ENCODE measurements around the gene DNAH17.

The DNAH17 gene

GRCh38 chr17:78448356-78448993 lies 128.7 kb downstream of the DNAH17 start:
- DNase-seq (ENCODE audit: low spot score): no peak

DNA sequence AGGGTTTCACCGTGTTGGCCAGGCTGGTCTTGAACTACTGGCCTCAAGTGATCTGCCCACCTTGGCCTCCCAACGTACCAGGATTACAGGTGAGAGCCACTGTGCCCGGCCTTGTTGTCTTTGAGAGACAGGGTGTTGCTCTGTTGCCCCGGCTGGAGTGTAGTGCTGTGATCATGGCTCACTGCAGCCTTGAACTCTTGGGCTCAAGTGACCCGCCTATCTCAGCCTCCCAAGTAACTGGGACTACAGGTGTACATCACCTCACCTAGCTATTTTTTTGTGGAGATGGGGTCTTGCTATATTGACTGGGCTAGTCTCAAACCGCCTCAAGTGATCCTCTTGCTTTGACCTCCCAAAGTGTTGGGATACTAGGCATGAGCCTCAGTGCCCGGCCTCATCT lies 130.4 kb downstream of the DNAH17 start:
- no peak for DNase-seq (ENCODE audit: low spot score)

DNA sequence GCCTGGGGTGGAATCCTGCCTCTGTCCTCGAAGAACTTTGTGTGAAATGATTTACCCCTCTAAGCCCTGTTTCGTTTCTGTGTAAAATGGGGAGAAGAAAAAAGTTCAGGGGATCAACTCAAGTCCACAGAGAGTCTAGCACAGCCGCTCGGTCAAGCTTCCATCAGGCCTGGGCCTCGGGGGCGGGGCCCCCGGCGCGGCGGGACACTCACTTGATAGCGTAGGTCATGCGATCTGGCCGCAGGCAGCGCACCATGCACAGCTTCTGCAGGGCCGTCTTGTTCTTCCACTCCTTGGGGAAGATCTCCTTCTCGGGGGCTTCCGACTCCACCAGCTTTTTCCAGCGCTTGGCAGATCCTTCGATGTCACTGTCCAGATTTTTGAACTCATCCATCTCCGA lies 132.8 kb downstream of the DNAH17 start:
- no peak for DNase-seq (ENCODE audit: low spot score)

GRCh38 chr17:78442648-78443218 lies 134.5 kb downstream of the DNAH17 start:
- DNase-seq (ENCODE audit: low spot score): no peak

DNA sequence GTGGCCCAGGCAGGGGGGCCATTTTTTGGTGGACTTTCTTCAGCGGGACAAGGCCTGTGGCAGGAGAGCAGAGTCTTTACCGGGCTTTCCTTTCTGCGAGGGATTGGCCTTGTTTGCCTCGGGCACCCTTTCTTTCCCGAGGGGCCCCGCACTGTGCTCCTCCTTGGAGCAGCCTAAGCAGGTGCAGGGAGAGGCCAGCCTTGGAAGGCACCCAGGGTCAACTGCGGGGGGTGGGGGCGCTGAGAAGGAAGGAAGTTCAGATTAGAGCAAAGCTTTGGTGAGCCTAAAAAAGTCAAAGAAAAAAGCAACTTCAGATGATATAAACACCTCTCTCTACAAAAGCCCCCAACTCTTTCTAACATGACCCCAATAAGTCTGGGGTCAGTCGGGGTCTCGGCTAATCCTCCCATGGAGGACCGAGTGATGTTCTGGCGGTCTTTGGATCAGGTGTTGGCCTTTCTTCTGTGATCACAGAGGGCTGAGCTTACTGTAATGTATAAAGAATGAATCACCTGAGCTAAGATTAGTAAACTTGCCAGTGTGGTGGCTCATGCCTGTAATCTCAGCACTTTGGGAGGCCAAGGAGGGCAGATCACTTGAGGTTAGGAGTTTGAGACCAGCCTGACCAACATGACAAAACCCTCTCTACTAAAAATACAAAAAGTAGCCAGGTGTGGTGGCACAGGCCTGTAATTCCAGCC lies 135.8 kb downstream of the DNAH17 start:
- DNase-seq (ENCODE audit: low spot score): no peak

- no peak for DNase-seq (ENCODE audit: low spot score)
Observed at GRCh38 chr17:78438694-78439325, 138.4 kb downstream of the DNAH17 start.

DNA sequence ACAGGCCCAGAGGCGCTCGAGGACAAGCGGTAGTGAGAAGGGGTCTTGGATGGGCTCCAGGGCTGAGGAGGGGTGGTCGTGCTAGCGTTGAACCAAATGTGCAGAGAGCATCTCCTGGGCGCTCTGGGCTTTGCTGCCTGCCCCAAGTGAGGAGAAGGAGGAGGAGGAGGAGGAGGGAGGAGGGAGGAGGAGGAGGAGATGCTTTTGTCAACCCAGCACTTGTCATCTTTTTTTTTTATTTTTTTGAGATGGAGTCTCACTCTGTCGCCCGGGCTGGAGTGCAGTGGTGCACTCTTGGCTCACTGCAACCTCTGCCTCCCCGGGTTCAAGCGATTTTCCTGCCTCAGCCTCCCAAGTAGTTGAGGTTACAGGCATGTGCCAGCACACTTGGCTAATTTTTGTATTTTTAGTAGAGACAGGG lies 138.9 kb downstream of the DNAH17 start:
- DNase-seq (ENCODE audit: low spot score): no peak

DNA sequence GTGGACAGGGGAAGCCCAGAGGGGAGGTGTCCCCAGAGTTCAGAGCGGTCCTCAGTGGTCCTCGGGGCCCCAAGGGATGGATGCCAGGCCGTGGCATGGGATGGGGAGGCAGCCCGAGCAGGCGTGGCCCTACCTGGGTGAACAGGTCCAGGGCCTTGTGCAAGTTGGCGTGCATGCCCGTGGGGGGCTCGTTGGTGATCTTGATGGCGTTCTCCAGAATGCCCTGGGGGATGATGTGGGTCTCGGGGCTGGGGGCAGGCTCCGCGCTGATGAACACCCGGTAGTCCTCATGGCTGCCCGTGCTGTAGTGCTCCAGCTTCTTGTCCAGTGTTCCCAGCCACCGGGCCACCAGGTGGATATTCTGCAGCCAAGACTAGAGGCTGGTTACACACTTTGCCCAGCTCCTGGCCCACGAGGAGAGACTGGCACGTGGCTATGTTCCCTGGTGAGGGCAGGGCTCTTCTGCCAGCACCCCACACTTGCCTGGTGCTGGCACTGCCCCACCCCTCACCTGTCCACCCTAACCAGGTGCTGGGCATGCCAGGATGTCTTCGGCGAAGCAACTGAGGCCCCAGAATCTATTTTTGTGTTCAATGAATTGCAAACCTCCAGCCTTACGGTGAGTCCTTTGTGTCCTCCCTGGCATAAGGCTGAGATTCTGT lies 139.6 kb downstream of the DNAH17 start:
- no peak for DNase-seq (ENCODE audit: low spot score)

DNA sequence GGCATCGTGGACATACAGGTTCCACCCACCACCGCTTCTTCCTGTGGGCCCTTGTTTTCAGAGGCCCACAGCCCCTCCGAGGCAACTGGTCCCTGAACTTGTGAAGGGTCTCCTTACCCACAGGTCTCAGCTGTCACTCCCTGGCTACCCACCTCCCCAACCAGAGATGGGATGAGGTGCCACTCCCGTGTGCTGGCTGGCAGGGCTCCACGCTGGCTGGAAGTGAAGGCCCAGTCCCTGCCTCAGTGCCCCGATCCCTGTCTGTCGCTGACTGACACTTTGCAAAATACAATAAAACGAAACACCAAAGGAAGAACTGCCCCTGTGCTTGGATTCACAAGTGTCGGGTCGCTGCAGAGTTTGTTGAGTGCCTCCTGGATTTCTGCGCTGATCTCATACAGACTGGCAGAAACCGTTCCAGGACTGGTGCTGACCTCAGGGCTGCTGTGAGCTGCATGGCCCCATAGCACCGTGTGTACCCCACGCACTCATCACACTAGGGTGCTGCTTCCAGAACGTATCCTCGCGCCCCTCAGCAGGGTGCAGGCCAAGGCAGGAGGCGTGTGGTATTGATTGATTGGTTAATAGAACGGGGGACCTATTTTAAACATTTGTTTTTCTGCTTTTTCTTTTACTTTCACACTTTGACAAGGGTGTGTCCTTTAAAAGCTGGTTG lies 141.7 kb downstream of the DNAH17 start:
- DNase-seq (ENCODE audit: low spot score): no peak

GRCh38 chr17:78434455-78435329 lies 142.5 kb downstream of the DNAH17 start:
- no peak for DNase-seq (ENCODE audit: low spot score)

DNA sequence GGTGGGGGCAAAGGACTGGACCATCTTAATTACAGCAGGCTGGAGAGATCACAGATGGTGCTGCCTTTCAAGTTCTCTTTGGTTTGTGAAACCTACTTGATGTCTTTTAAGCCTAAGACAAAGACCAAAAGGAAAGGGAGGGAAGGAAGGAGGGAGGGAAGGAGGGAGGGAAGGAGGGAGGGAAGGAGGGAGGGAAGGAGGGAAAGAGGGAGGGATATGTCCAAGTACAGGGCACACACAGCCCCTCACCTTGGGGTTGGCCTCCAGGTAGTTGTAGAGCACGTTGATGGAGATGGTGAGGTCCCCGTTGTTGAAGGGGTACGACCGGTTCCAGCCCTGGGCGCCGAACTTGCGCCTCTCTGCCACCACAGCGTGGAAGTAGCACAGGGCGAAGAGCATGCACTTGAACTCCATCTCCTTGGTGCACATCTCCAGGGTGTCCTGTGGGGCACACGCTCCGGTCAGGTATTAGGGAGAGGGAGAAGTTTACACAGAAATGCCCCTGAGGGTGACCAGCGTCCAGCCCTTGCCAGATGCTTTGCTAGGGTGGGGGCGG lies 143.3 kb downstream of the DNAH17 start:
- no peak for DNase-seq (ENCODE audit: low spot score)

GRCh38 chr17:78433013-78433727 lies 144.0 kb downstream of the DNAH17 start:
- DNase-seq (ENCODE audit: low spot score): no peak

- no peak for DNase-seq (ENCODE audit: low spot score)
Observed at GRCh38 chr17:78432226-78433012, 144.8 kb downstream of the DNAH17 start.

GRCh38 chr17:78431692-78431958 lies 145.6 kb downstream of the DNAH17 start:
- no peak for DNase-seq (ENCODE audit: low spot score)

DNA sequence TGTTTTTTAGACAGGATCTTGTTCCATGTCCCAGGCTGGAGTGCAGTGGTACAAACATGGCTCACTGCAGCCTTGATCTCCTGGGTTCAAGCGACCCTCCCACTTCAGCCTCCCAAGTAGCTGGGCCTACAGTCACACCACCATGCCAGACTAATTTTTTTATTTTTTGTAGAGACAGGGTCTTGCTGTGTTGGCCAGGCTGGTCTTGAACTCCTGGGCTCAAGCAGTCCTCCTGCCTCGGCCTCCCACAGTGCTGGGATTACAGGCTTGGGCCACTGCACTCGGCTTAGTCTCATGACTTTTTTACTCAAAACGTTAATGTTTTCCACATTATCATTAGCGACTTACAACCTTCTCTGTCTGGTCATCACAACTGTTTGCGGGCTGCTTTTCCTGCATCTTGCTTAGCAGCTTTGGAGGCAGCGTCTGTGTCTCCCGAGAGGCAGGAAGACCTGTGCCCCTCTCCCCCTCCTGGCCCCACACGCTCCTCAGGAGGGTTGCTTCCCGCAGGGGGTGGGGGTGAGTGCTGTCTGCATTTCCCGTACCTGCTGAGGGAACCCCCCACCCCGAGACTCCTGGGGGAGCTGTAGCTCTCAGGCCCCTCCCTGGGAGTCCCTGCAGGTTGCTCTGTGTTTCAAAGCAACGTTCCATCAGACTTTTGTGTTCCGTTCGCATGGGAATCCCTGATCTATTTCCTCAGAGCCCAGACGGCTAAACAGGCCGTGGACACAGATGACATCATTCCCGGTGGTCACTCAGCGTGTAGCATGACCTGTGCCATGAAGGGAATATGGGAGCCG lies 146.1 kb downstream of the DNAH17 start:
- no peak for DNase-seq (ENCODE audit: low spot score)

DNA sequence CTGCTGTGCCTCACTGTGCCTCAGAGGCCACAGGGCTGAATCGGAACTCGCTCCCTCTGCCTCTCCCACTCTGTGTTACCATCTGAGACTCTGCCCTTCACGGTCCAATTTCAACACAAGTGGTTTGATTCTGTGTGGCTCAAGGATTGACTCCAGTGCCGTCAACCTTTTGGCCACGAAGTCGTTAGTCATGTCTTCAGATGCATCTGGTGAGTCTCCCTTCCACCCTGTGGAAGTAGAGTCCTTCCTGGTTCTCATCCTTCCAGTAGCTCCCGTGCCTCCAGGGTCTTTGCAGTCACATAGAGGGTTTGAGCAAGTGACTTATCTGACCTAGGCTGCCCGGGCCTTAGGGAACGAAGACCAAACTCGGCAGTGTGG lies 147.6 kb downstream of the DNAH17 start:
- no peak for DNase-seq (ENCODE audit: low spot score)

DNA sequence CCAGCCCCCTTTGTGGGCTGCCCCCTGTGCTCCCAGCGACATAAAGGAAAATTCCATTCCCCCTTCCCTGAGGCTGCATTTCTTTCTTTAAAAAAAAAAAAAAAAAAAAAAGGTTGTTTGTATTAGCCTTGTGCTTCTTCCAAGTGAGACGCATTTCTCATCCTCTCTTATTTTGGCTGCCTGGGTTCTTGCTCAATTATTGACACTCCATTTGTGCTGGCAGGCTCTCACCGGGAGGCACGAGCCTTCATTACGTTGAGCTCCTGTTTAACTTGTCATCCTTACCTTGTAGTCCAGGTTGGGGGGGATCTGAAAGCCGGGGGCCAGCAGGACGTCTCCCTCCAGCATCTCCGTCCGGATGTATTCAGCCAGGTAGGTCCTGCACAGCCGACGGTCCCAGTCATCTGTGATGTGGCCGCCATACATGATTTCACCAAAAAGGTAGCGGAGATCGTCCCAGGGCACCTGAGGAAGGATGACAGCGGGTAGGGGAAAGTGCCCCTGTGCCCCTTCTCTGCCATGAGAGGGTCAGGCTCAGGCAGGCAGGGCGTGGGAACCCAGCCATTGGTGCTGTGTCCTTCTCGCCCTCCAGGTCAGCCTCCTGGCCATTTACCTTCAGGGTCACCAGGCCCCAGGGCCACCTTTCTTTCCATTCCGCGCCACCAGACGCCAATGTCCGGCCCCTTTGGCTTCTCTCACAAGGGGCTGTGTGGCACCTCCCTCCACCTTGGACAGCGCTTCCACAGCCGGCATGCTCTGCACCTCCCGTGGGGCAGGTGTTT lies 148.2 kb downstream of the DNAH17 start:
- DNase-seq (ENCODE audit: low spot score): no peak

DNA sequence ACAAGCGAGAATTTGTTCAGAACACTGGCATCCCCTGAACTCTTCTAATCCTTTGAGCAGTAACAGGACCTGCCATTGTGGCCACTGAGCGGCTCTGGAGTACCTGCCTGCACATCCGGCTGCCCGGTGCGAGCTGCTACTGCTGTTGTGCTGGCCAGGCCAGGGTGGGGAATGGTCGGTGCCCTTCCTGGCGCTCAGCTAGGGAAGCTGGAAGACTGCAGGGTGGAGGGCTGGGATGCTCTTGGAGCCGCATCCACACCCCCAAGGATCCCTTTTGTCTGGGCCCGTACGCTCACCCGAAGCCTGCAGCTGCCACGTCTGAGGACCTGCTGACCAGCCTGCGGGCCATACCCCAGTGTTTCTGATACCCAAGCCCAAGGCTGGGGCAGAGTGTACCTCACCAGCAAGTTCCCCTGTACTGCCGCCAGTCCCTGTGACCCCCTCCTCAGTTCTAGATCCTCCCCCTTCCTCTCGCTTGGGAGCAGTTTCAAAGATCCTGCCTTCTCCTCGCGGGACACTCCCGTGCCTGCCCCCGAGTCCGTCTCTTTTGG lies 149.1 kb downstream of the DNAH17 start:
- no peak for DNase-seq (ENCODE audit: low spot score)
